ENCODE data around the gene PLPPR1.

The PLPPR1 gene

GRCh38 chr9:101165131-101165530 is 136.6 kb downstream of the PLPPR1 start:
- ChIA-PET POLR2A (ENCODE audit: low non-redundant PET) (no interaction called here), CTCF (no interaction called here)
- no peak for TF ChIP-seq CTCF (conservative IDR thresholded peaks at IDR 0.05; ENCODE audit: low read depth)
- H3K27ac ChIP-seq = no peak overlapping the region
- DNase-seq (ENCODE audit: low spot score) = no peak

GRCh38 chr9:101167490-101168134 is 139.1 kb downstream of the PLPPR1 start:
- CTCF ChIA-PET = interaction anchor here (0.6 kb wide), 1 partner anchor 567 kb away, joined by 3 read pairs; no protein-coding TSS in a partner anchor

GRCh38 chr9:101172616-101173015 is 144.1 kb downstream of the PLPPR1 start:
- no peak for DNase-seq (ENCODE audit: low spot score)
- TF ChIP-seq CTCF (conservative IDR thresholded peaks at IDR 0.05; ENCODE audit: low read depth) = no peak
- POLR2A ChIA-PET (ENCODE audit: low non-redundant PET) = no interaction called here
- no peak overlapping the region for H3K27ac ChIP-seq
- CTCF ChIA-PET = no interaction called here

More at GRCh38 chr9:101167490-101168134, 139.1 kb downstream of the PLPPR1 start:
- no peak for DNase-seq (ENCODE audit: low spot score)
- POLR2A ChIA-PET (ENCODE audit: low non-redundant PET) = no interaction called here
- no peak overlapping the region for H3K27ac ChIP-seq
- TF ChIP-seq CTCF (conservative IDR thresholded peaks at IDR 0.05; ENCODE audit: low read depth) = no peak

- no peak overlapping the region for H3K27ac ChIP-seq
- no peak for TF ChIP-seq CTCF (conservative IDR thresholded peaks at IDR 0.05; ENCODE audit: low read depth)
- DNase-seq (ENCODE audit: low spot score) = no peak
- POLR2A ChIA-PET (ENCODE audit: low non-redundant PET) = no interaction called here
- CTCF ChIA-PET = no interaction called here
Measured at GRCh38 chr9:101173907-101174306, 145.4 kb downstream of the PLPPR1 start.

GRCh38 chr9:101176384-101176783 is 147.9 kb downstream of the PLPPR1 start:
- ChIA-PET POLR2A (ENCODE audit: low non-redundant PET) (no interaction called here), CTCF (no interaction called here)
- H3K27ac ChIP-seq = no peak overlapping the region
- DNase-seq (ENCODE audit: low spot score) = no peak
- no peak for TF ChIP-seq CTCF (conservative IDR thresholded peaks at IDR 0.05; ENCODE audit: low read depth)

GRCh38 chr9:101184813-101185278 is 156.3 kb downstream of the PLPPR1 start:
- ChIA-PET CTCF (no interaction called here), POLR2A (ENCODE audit: low non-redundant PET) (no interaction called here)
- no peak for DNase-seq (ENCODE audit: low spot score)
- TF ChIP-seq CTCF (conservative IDR thresholded peaks at IDR 0.05; ENCODE audit: low read depth) = no peak
- H3K27ac ChIP-seq = no peak overlapping the region
